ENCODE results near the gene MYO16.

The MYO16 gene

DNA sequence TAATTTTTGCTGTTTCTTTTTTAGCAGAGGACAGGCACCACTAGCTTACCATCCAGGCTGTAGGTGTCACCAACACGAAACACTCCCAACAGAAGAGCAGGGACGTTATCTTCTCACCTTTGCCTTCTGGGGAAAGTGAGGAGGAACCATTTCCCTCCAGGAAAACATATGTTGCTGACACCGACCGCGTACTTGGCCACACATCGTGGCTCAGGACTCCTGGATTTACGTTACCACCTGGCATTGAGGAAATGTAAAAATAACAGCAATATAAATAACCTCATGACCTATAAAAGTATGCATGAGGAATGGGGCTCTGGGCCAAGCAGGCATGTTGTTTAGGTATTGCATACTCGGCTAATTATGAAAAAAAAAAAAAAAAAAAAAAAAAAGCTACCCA lies 525.1 kb downstream of the MYO16 start:
- DNase-seq (ENCODE audit: low spot score): no peak

DNA sequence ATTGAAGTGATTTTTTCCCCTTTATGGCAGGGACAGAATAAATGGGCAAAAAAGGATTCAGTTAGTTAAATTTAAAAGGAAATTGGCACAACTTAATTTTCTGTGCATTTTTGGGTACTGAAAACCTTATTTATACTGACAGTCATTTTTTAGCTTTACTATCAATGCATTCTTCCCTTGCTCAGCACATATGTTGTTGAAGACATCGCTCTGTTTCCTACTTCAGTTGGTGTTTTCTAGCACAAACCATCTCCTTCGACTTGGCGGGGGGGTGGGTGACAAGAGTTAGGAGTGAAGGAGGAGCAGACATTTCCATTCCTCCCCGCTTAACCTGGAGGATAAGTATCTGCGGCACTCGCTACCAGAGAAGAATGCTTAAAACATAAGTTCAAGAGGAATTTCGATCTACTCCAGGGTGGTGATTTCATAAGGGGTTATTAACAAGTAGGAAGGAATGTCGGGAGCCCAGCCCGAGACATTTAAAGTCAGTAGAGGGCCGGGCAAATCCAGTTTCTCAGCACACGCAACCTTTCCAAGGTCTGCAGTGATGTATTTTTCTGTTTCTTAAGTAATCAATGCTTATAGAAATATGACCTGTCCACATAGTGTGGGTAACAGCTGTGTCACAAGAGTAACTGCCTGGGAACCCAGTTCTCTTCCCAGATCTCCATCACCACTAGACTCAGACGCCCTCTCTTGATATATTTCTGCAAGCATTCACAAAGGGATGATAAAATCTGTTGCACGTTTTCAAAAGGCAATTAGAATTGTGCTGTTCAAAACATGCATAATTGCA lies 525.8 kb downstream of the MYO16 start:
- DNase-seq (ENCODE audit: low spot score): no peak

GRCh38 chr13:109156181-109156935 lies 526.9 kb downstream of the MYO16 start:
- DNase-seq (ENCODE audit: low spot score): no peak

- DNase-seq (ENCODE audit: low spot score): no peak
Measured at GRCh38 chr13:109157275-109157674, 527.9 kb downstream of the MYO16 start.

DNA sequence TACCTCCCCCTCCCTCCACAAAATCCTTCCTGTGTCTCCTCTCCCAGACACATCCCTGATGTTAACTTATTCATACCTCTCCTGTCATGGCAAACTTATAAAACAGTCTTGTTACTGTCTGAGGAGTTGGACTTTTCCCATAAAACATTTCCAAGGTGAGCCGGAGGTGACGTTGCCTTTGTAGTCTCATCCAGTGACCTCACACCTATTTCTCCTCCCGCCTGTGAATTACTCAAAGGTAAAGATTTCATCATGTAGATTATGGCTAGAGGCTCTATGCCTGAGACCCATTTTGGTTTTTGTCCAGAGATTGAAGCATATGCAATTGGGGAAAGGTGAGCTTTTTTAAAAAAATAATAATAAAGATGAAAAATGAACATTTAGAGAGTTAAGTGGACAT lies 529.0 kb downstream of the MYO16 start:
- DNase-seq (ENCODE audit: low spot score): no peak

- DNase-seq (ENCODE audit: low spot score): no peak
Measured at GRCh38 chr13:109159650-109160309, 530.4 kb downstream of the MYO16 start.

GRCh38 chr13:109160357-109160756 lies 530.9 kb downstream of the MYO16 start:
- no peak for DNase-seq (ENCODE audit: low spot score)

GRCh38 chr13:109160887-109161669 lies 531.7 kb downstream of the MYO16 start:
- DNase-seq (ENCODE audit: low spot score): no peak

- no peak for DNase-seq (ENCODE audit: low spot score)
Measured at GRCh38 chr13:109162248-109163036, 533.0 kb downstream of the MYO16 start.

DNA sequence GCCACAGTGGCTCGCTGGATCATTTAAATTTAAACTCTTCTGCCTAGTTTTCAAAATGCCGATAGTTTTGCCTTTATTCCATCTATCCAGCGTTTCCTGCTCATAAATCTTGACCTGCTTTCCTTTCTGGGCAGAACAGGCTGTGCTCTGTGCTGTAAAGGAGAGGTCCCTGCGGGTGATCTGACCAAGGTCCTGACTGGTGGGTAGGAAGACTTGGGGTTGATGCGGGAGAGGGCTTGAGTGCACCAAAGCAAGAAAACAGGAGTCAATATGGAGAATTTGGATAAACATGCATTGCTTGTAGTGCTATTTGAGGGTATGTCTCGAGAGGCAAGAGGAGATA lies 533.6 kb downstream of the MYO16 start:
- no peak for DNase-seq (ENCODE audit: low spot score)

- no peak for DNase-seq (ENCODE audit: low spot score)
Measured at GRCh38 chr13:109165417-109165904, 536.0 kb downstream of the MYO16 start.

DNA sequence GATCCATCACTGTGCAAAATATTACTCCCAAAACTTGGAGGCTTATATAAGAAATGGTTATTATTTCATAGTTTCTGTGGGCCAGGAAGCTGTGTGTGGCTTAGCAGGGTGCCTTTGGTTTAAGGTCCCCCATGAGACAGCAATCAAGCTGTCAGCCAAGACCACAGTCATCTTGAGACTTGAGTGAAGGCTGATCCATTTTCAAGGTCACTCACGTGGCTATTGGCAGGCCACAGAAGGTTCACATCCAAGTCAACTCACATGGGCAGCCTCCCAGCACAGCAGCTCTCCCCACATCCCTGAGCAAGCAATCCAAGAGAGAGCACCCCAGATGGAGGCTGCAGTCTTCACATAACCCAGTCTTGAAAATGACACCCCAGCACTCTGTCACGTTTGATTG lies 537.4 kb downstream of the MYO16 start:
- no peak for DNase-seq (ENCODE audit: low spot score)

DNA sequence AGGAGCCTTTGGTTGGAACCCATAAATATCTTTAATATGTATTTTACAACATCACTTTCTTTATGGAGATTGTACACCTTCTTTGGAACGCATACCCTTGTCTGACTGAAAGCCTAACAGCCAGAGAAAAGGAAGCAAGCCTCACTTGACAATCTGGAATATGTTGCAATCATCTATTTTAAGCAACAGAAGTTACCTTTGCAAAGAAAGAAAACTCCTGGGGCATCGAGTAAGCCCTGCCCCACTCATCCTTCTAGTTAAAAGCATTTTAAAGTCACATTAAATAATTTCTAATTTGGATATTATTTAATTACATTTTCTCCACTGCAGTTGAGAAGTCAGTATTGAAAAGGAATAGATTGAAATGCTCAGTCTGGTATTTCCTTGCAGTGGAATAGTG lies 542.7 kb downstream of the MYO16 start:
- no peak for DNase-seq (ENCODE audit: low spot score)

- no peak for DNase-seq (ENCODE audit: low spot score)
Measured at GRCh38 chr13:109175666-109176065, 546.3 kb downstream of the MYO16 start.

DNA sequence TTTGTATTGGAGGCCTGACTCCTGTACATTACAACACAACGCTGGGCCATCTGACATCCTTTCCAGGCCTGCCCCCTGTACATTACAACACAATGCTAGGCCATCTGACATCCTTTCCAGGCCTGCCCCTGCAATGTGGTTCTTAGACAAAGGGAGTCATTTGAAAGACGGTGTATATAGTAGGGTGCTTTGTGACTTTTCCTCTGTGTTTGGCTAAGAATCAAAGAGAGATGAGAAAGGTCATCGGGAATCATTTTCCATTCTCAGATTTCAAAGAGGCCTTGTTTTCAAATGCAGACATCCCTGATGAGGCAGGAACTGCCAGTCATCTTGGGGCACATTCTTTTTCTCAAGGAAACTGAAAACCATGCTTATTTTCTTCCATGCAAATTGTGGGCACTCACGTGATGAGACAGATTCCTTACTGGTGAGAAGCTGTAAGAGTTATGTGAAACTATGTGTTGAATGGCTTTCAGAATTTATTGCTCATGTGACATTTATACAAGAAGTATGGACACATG lies 551.6 kb downstream of the MYO16 start:
- no peak for DNase-seq (ENCODE audit: low spot score)

GRCh38 chr13:109182777-109183465 lies 553.5 kb downstream of the MYO16 start:
- no peak for DNase-seq (ENCODE audit: low spot score)

DNA sequence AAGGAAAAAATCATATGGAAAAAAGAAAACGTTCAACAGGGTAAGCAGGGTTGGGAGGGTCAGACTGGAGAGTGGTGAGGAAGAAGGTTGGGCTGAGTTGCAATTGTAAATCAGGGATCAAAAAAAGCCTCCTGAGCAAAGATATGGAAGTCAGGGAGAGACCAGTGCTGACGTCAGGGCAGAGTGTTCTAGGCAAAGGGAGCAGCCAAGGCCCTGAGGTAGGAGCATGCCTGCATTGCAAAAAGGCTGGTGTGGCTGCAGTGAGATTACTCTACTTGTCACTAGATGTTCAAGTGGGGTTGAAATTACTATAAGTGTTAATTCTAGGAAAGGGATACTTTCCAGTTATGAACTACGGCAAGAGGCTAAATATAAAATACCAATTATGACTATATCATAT lies 562.0 kb downstream of the MYO16 start:
- DNase-seq (ENCODE audit: low spot score): no peak

- DNase-seq (ENCODE audit: low spot score): no peak
Measured at GRCh38 chr13:109192306-109192705, 562.9 kb downstream of the MYO16 start.

GRCh38 chr13:109196948-109197347 lies 567.5 kb downstream of the MYO16 start:
- no peak for DNase-seq (ENCODE audit: low spot score)

DNA sequence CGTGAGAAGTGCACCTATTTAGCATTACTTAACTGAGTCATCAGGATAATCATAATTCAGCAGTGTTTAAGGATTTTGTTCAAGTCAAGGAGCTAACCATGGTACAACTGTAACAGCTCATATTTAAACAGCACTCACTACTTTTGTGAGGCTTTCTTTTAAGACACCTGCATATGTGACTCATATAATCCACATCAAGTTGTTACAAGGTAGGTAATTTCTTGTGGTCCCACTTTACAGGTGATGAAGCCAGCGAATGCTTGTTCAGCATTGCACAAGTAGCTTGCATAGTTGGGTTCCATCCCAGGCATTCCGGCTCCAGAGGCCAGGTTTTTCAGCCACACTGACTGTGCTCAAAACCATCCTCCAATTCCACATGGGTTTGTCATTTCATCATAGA lies 569.2 kb downstream of the MYO16 start:
- no peak for DNase-seq (ENCODE audit: low spot score)
